ENCODE data around the gene CAPN7. TPM values are rescaled to one million over a fixed set of nuclear protein-coding genes. Genes with fewer than 3 reads are reported as not detected.

The CAPN7 gene
- total RNA-seq, 1 experiment from 2014 or later: 25.2 TPM

GRCh38 chr3:15180042-15180611 is 25.9 kb upstream of the CAPN7 start:
- Mint-ChIP-seq H3K27ac (no peak overlapping the region), H3K4me1 (peaks cover 5 to 23% of the 10 kb centered on the region in 2 experiments; a peak in 3 of 4 replicates), H3K36me3 (ENCODE audit: insufficient read depth in 1 of 3, low read depth in 3 of 3) (no peaks in the 10 kb centered on the region), H3K4me3 (no peak overlapping the region), H3K27me3 (ENCODE audit: low read depth) (no peaks in the 10 kb centered on the region; the same call in 1 of the 2 replicates), H3K9me3 (no peaks in the 10 kb centered on the region)
- H3T11ph ChIP-seq (ENCODE audit: low read length): no peak overlapping the region
- H3K23ac ChIP-seq (ENCODE audit: insufficient read length, low read depth, low read length): no peak overlapping the region
- H3K14ac ChIP-seq (ENCODE audit: insufficient read depth, low read length): no peak overlapping the region
- peaks cover 2% of the 10 kb centered on the region; the same call in 1 of the 2 replicates for H3K27me3 ChIP-seq (ENCODE audit: insufficient read depth, low read length)
- no peak overlapping the region for H2BK5ac ChIP-seq (ENCODE audit: insufficient read length, low read length)
- no peaks in the 10 kb centered on the region for H3K4me1 ChIP-seq (ENCODE audit: insufficient read depth, low read length)
- no peak overlapping the region for H3K56ac ChIP-seq (ENCODE audit: insufficient read length, low read depth, low read length)
- no peak overlapping the region for H2BK120ac ChIP-seq (ENCODE audit: low read depth, low read length, poor library complexity, severe bottlenecking)
- no peaks in the 10 kb centered on the region for H3K79me2 ChIP-seq (ENCODE audit: insufficient read depth, low read length)
- H3K23me2 ChIP-seq (ENCODE audit: insufficient read length, low read depth, low read length, poor library complexity, severe bottlenecking): no peaks in the 10 kb centered on the region
- no peak overlapping the region for H2BK15ac ChIP-seq (ENCODE audit: low read depth, low read length)
- DNase-seq: no peak
- H3K9ac ChIP-seq (ENCODE audit: extremely low read depth, insufficient read length, low read length): no peak overlapping the region
- no peaks in the 10 kb centered on the region for H3K9me3 ChIP-seq (ENCODE audit: control insufficient read depth, low read depth, low read length)
- H3K4me2 ChIP-seq (ENCODE audit: insufficient read depth, insufficient read length, low read length): no peak overlapping the region
- H4K20me1 ChIP-seq (ENCODE audit: control insufficient read depth, insufficient read depth, insufficient read length): no peaks in the 10 kb centered on the region
- no peak overlapping the region for H4K91ac ChIP-seq (ENCODE audit: insufficient read length, low read depth, low read length)
- no peak overlapping the region for H2AK5ac ChIP-seq (ENCODE audit: insufficient read length, low read length)
- no peak overlapping the region for H2AFZ ChIP-seq (ENCODE audit: low read length)
- H4K5ac ChIP-seq (ENCODE audit: insufficient read length, low read depth, low read length): no peak overlapping the region
- no peak overlapping the region for H4K8ac ChIP-seq (replicated peaks; ENCODE audit: insufficient read length, low read depth, low read length)
- no peak overlapping the region for H2BK12ac ChIP-seq (ENCODE audit: insufficient read length, low read depth, low read length)
- H3K27ac ChIP-seq (ENCODE audit: insufficient read length, low read depth, low read length): no peak overlapping the region
- WGBS (ENCODE audit: extremely low coverage, insufficient read length, low lambda C conversion rate): no CpG with 5 or more reads among the region's 6 CpGs
- H2BK20ac ChIP-seq (ENCODE audit: low read depth, low read length, poor library complexity, severe bottlenecking): no peak overlapping the region
- H3K18ac ChIP-seq (ENCODE audit: insufficient read length, low read depth, low read length): no peak overlapping the region
- H3K79me1 ChIP-seq (ENCODE audit: insufficient read depth, low read depth, low read length, poor library complexity, severe bottlenecking): no peaks in the 10 kb centered on the region
- no peak for TF ChIP-seq CTCF (conservative IDR thresholded peaks at IDR 0.05)
- no peak overlapping the region for H3K4ac ChIP-seq (ENCODE audit: low read depth, low read length)
